Activated T-cell treated with anti-CD3 and anti-CD28 coated beads, Interleukin-2, amount 50 U/mL, for 1 hour (primary cell): ENCODE results near the gene FMNL1.
A peak's percentile ranks its signal among the peaks of the same experiment; 100 is the strongest.
"Not testable (repeated sequence)": the region's sequence is repeated elsewhere in the genome, so short reads cannot be mapped to it uniquely, and the experiment has no call there.

ENCODE experiments used
- DNase-seq: peaks from one replicate; pipeline ENCODE4 v3.0.0-alpha.2; 2020

FMNL1 gene, protein sequence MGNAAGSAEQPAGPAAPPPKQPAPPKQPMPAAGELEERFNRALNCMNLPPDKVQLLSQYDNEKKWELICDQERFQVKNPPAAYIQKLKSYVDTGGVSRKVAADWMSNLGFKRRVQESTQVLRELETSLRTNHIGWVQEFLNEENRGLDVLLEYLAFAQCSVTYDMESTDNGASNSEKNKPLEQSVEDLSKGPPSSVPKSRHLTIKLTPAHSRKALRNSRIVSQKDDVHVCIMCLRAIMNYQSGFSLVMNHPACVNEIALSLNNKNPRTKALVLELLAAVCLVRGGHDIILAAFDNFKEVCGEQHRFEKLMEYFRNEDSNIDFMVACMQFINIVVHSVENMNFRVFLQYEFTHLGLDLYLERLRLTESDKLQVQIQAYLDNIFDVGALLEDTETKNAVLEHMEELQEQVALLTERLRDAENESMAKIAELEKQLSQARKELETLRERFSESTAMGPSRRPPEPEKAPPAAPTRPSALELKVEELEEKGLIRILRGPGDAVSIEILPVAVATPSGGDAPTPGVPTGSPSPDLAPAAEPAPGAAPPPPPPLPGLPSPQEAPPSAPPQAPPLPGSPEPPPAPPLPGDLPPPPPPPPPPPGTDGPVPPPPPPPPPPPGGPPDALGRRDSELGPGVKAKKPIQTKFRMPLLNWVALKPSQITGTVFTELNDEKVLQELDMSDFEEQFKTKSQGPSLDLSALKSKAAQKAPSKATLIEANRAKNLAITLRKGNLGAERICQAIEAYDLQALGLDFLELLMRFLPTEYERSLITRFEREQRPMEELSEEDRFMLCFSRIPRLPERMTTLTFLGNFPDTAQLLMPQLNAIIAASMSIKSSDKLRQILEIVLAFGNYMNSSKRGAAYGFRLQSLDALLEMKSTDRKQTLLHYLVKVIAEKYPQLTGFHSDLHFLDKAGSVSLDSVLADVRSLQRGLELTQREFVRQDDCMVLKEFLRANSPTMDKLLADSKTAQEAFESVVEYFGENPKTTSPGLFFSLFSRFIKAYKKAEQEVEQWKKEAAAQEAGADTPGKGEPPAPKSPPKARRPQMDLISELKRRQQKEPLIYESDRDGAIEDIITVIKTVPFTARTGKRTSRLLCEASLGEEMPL

DNA sequence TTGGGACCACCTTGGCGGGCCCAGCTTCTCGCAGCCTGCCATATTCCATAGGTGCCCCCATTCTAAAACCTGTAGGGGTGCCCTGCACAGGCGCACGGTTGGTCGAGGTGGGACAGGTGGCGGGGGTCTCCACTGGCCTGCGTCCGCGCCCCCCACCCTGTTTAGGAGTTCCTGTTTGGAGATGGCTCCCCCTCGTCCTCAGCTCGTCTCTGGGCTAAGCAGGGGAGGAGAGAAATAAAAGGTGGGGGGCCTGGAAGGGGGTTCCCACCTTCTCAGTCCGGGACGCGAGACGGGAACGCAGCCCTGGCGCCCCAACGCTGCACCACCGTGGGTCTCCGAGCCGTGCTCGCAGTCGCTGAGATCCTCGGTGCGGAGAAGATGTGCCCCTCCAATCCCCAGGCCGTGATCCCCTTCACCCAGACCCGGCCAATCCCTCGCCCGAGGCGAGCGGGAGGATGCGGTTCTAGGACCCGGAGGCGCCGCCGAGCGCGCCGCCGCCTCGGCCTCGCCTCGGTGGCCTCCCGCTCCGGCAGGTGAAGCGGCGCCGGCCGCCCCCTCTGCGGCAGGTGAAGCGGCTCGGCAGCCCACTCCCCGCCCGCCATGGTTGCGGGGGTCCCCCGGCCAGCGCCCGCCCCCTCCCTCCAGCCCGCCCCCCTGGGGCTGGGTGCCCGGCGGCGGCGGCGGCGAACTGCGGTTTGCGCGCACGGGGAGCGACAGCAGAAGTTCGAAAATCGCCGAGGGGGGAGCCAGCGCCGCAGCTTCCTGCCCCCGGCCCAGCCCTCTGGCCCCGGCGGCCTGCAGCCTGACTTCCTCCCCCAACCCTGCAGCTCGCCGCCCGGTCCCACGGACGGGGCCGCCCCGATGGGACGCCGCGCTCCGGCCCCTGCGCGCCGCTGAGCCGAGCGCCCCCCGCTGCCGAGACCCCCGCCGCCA lies at the start of gene FMNL1:
Gene FMNL1, plus strand, starts transcription at position 805 of the 933 bp plus-strand sequence. CDS start 240 bp downstream, outside the sequence.
- peak; percentile 74 for DNase-seq

DNA sequence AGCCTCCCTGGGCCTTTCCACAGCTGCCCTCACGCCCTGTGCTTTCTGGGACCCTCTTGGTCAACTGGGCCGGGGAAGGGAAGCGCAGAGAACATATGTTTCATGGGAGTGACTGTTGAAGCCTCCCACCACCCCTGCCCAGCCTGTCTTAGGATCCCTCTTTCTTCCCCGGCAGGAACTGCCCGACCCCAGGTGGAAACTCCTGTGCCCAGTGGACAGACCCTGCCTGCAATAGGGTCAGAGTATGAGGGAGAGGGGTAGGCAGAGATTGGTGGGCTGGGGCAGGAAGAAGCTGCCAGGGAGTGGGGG lies 49.5 kb upstream of the FMNL1 start:
- DNase-seq: no peak

DNA sequence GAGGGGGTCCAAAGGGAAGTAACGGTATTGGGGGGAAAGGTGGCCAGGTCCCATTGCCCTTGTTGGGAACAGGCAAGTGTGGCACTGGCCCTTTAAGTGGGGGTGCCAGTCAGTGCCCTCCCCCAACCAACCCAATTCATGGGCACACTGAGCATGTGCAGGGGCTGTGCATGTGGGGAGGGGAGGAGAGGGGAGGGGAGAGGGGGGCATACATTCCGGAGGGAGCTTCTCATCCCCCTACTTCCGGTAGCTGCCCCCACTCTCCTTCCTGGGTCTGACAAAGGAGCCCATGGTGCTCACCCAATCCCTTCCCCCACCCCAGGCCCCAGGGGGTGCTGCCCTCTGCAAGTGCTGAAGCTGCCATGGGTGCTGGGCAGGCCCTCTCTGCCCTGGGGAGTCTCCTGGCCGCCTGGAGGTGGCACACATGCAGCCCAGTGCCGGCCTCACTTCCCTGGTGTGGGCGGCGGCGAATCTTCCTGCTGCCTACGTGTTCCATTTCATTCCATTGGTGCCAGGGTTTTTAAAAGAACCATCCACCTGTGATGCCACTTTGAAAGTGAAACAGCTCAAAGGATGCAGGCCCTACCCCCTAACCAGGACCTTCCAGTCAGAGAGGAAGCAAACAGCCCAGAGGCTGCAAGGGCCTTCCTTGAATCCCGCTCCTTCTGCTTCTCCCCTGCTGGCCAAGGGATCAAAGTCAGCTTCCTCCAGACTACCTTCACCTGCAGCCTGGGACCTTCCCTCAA lies 49.0 kb upstream of the FMNL1 start:
- peak; percentile 46 for DNase-seq

DNA sequence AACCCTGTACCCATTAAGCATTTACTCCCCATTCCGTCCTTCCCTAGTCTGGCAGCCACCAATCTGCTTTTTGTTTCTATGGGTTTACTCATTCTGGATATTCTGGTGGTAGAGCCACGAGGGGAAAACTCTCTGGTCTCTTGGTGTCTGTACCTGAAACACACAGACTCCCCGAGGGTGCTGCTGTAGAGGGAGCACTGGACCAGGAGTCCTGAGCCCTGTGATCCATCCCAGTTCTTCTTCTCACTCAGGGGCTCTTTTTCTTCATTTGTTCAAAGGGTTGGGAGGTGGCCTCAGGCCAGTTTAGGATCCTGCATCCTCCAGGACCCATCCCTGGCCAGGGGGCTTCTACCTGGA lies 45.9 kb upstream of the FMNL1 start:
- DNase-seq: no peak

DNA sequence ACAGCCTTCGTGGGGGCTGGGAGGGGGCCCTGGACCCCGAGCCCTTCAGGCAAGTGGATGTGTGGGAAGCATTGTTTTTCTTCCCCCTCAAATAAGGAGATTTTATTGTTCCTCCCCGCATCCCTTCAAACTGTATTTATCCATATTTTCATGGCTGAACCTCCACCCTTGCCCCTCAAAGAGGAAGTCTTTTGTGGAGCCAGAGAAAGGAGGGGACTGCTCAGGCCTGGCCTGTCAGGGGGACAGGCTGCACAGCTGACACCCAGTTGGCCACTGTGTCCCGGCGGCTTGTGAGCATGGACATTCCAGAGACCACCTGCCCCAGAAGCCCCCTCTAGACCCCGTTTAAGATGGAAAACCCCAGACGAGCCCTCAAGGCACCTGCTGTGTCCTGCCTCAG lies 44.1 kb upstream of the FMNL1 start:
- DNase-seq: no peak

DNA sequence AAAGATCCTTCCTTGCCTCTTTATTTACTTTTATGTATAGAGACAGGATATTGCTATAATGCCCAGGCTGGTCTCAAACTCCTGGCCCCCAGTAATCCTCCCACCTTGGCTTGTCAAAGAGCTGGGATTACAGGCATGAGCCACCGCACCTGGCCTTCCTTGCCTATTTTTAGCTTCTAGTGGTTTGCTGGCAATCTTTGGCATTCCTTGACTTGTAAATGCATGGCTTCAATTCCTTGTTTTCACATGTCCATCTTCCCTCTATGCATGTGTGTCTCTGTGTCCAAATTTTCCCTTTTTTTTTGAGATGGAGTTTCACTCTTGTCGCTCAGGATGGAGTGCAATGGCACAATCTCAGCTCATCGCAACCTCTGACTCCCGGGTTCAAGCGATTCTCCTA lies 37.5 kb upstream of the FMNL1 start:
- DNase-seq: no peak

DNA sequence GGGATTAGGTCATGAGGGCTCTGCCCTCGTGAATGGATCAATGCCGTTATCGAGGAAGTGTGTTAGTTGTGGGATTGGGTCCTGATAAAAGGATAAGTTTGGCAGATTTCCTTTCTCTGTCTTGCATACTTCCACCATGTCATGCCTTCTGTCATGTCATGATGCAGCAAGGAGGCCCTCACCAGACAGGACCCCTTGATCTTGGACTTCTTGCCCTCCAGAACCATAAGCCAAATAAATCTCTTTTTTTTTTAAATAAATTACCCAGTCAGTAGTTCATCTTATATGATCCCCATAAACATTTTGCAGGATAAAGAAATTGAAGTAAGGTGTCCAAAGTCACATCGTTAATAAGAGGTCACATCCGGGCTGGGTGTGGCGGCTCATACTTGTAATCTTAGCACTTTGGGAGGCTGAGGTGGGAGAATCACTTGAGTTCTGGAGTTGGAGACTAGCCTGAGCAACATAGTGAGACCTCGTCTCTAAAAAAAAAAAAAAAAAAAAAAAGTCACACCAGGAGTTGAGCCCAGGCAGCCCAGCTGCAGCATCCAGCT lies 34.8 kb upstream of the FMNL1 start:
- no peak for DNase-seq

DNA sequence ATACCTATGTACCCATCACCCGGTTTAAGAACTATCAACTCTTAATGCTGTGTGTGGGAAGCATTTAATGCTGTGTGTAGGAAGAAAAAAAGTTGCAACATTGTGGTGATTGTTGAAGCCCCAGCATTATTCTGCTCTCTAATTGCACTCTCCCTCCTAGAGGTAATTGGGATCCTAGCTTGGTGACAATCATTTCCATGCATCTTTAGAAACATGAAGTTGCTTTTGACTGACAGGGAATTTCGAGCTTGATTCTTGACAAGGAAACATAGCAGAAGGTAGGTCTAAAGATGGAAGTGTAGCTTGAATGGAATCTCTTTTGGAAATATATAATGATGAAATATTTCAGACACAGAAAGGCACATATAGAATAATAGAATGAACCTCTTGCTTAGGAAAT lies 32.7 kb upstream of the FMNL1 start:
- no peak for DNase-seq

DNA sequence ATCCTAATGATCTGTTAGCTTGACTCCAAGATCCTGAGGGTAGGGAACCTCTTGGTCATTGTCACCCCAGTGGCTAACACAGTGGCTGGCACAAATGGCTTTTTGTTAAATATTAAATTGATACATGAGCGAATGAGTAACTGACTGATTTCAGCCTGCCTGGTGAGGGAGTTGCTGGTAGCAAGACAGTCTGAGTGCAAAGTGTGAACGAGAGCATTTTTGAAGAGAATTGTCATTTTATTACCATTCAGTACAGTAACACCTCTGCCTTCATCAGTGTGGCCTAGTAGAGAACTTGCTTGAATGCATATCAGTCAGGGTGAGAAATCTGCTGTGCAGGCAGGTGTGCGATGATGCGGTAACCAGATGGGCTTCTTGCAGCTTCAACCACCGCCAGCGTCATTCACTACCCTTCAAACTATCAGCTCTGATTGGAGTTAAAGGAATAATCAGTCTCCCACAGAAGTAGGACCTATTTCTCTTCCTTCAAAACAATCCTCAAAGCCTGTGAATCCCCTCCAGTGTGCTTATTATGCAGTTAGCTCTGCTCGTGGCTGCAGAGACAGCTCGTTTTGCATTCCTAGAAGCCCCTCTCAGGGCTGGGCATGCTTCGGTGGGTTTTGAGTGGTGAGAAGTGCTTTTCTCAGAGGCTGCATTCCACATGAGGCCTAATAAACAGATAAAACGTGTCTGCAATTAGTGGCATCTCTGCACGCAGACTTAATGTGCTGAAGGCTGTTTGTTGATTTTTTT lies 31.0 kb upstream of the FMNL1 start:
- DNase-seq: no peak

DNA sequence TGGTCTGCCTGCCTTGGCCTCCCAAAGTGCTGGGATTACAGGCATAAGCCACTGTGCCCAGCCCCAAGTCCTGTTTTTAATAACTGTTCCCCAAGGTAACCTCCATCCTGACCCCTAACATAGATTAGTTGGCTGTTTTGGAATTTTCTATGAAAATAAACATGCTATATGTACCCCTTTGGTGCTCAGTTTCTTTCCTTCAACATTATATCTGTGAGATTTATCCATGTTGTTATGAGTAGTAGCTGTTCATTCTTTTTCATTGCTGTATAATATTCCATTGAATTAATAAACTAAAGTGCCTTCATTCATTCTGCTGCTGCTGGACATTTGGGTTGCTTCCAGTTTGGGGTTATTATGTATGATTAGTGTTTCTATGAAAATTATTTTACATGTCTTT lies 26.3 kb upstream of the FMNL1 start:
- DNase-seq: no peak

DNA sequence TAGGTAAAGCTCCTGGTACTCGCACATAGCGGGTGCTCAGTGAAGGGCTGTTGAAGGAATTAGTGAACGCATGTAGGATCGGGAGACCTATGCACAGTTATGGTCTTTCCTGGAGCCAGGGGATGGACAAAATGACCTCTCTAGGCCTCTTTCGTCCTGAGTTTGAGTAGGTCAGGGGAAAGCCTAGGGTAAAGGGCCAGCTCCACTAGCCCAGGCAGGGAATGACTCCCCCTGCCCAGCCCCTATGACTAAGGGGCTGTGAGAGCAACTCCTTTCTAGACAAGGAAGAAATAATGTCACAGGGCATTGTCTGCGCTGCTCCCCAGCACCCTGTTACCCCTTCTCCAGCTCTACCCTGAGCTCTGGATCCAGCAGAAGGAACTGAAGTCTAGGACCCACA lies 24.6 kb upstream of the FMNL1 start:
- no peak for DNase-seq

DNA sequence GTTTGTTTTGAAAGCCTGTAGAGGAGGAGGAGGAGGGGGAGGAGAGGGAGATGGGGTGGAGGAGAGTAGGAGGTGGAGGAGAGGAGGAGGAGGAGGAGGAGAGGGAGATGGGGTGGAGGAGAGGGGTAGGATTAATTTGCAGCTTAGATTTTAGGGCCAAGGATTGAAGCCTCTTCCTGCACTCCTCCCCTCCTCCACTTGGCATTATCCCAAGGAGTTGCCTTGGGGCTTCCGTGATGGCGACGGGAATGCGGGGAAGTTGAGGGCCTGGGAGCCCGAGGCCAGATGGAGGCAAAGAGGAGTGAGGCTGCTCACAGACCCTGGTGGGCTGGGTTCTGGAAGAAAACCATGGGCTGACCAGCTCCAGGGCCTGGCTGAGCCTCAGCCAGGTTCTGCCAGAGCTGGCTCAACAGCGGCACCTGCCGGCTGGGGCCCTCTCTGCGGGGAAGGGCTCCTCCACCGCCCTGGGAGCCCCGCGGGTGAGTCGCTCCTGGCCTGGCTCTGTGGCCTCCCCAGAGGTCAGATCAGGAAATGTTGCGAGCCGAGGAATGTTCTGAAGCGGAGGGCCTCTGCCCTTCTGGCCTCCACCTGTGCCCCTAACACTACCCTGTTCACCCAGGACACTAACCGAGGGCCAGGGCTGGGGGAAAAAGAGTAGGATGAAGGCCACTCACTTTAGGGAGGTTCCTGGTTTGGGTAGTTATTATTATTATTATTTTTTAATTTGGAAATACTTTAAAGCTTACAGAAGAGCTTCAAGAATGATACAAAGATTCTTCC lies 23.9 kb upstream of the FMNL1 start:
- peak; percentile 91 for DNase-seq

DNA sequence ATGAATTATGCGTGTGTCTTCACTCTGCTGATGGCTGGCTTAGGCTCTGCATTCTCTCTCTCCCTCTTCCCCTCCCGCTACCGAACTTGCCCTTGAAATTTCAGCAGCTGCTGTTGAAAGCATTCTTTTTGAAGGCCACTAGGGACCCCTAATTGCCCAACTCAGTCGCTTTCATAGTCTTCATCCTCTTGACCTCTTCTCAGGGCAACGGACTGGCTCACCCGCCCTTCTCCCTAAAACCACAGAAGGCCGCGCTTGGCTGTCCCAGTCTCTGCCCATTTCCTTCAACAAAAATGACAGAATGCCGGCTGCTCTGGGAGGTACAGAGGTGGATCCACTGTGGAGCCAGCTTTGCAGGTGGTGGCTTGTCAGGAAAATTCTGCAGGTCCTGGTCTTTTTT lies 21.0 kb upstream of the FMNL1 start:
- DNase-seq: no peak

DNA sequence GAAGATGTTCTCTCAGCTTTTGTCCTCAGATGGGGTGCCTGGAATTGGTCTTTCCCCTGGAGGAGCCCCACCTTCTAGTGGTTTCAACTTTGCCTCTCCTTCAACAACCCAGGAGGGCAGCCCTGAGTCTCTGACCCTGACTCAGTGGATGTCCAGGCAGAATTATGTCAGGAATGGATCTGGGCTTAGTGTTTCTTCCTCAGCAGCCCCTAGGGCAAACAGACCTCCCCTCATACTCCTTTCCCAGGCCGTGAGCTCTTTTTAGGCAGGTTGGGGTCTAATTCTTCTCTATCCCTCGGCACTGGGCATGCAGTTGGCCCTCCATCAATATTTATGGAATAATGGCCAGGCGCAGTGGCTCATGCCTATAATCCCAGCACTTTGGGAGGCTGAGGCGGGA lies 20.2 kb upstream of the FMNL1 start:
- DNase-seq: no peak

DNA sequence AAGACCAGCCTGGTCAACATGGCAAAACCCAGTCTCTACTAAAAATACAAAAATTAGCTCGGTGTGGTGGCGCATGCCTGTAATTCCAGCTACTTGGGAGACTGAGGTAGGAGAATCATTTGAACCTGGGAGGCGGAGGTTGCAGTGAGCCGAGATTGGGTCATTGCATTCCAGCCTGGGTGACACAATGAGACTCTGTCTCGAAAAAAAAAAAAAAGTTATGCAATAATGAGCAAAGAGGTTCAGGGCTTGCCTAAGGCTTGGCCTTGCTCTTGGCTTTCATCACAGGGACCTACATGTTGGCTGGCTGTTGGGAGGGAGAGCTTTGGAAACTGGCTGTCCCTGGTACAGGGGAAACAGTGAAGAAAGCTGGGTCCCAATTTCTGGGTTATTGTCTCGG lies 19.8 kb upstream of the FMNL1 start:
- DNase-seq: not testable (repeated sequence)

DNA sequence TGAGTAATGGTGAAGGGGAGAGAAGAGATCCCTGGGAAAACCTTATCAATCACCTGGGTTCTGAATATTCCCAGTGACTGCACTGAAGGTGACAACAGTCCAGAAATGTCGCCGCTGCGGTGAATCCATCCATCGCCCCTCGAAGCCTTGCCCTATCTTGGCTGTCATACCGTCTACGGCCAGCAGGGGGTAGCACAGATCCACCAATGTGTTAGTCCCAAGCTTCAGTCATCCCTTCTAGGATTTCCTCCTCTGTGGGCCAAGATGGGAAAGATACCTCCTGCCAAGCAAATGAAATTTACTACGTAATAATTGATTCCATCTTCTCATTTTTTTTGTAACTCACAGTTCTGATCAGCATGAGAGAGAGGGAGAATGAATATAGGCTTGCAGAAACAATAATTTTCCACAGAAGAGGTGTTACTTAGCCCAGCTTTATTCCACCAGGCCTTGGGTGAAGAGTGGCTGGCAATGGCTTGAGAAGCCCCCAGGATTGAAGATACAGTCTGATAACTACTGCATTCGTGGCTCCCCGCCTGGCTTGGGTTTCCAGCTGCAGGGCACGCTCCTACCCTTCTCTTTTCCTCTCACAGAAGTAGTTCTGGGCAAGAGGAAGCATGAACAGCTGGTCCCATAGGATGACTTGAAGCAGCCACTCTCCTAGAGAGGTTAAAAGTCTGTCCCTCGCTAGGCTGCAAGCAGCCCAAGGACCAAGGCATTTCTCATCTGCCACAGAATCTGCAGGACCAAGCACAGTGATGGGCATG lies 2.6 kb upstream of the FMNL1 start:
- peak; percentile 92 for DNase-seq

DNA sequence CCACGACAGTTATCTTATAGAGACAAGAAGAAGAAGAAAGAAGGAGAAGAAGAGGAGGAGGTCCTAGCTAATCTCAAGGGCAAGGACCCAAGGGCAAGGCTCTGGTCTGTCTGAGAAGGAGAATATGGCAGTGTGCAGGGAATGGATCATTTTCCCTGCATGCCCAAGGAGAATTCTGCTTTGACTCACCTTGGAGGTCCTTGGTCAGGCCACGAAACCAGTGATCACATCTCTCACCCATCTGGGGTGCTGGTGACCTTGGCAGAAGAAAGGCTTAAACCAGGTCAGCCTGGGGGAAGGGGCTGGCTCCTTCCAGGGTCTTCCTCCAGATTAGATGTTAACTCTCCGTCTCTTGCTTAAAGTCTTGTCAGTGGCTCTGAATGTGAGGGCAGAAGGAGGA lies 1.6 kb upstream of the FMNL1 start:
- DNase-seq: no peak

DNA sequence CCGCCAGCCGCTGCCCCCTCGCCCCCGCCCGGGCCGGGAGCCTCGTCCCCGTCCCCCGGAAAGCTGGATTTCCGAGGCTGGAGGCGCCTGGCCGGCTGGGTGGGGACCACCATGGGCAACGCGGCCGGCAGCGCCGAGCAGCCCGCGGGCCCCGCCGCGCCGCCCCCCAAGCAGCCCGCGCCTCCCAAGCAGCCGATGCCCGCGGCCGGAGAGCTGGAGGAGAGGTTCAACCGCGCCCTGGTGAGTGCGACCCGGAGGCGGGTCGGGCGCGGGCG lies 266 bp downstream of the FMNL1 start:
- no peak for DNase-seq

DNA sequence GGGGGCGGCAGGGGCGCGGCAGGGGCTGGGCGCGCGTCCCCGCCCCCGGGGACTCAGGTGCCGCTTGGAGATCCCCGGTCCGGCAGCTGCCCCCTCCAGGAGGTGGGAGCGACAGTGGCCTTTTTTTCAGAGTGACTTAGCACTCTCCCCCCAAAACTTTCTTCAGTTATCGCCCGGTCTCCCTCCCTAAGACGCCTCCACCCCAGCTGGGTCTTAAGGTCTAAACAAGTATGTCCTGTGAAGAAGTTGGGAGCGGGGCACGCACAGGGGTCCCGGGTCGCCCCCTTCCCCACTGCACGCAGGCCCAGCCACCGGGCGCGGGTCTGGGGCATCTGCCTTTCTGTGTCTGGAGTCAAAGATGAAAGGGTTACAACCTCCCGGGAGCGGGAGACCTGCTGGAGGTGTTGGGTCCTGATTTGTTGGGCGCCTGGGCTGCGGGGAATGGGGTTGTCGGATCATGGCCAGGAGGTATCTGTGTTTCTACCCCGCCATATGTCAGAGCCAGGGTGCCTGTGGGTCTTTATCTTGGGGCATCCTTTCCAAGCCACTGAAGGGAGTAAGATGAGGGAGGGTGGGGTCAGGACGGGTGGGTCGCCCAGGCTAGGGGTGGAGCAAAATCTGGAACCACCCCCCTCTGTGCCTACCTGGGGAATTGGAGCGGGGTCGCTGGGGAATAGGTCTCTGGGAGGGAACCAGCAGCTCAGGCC lies 757 bp downstream of the FMNL1 start:
- DNase-seq: peak; percentile 72
